Pancreas (tissue), 10 donors: ENCODE measurements around the gene FASTK. TPM values are rescaled to one million over a fixed set of nuclear protein-coding genes. Genes with fewer than 3 reads are reported as not detected.

Source experiments
- ATAC-seq, 4 donors: fragments of 200-7000 bp; cut with Tn5 transposase; one replicate each; pipeline versions ENCODE4 v1.8.0 to v1.9.1; 2020; ENCODE audit warnings: mild to moderate bottlenecking in 4 of 4, moderate library complexity in 4 of 4
- DNase-seq, 6 donors: peaks; one replicate each; pipeline ENCODE4 v3.0.0-alpha.2; 2020
- FAIRE-seq: peaks from 2 replicates; lab custom pipeline; 2012; peaks lifted over from hg19 to GRCh38; lab: Jason Lieb, UNC
- H3K27ac ChIP-seq, 4 donors: fragments of 200-600 bp; sonication (generic); 1 replicate in 3 of 4; 2 replicates in 1 of 4; pipeline versions ENCODE4 v1.5.0 to v1.8.0; 2020
- H3K27me3 ChIP-seq, 4 donors: fragments of 200-600 bp; one replicate each; pipeline ENCODE4 v1.8.0; 2021
- H3K36me3 ChIP-seq, 3 donors: fragments of 200-600 bp; sonication (generic) in 1 of 3; one replicate each; pipeline versions ENCODE4 v1.5.0 to v1.8.0; 2020 to 2021
- H3K4me1 ChIP-seq, 3 donors: fragments of 200-600 bp; one replicate each; pipeline ENCODE4 v1.8.0; 2021
- H3K4me3 ChIP-seq, 4 donors: fragments of 200-600 bp; sonication (generic) in 2 of 4; one replicate each; pipeline versions ENCODE4 v1.5.0 to v1.8.0; 2020 to 2021
- H3K9me3 ChIP-seq, 4 donors: fragments of 200-600 bp; one replicate each; pipeline ENCODE4 v1.8.0; 2021
- CTCF ChIP-seq, 4 donors: fragments of 200-600 bp; sonication (generic) in 3 of 4; IDR thresholded peaks; one replicate each; pipeline versions ENCODE4 v1.5.0 to v1.8.0; 2021; ENCODE audit warnings: antibody characterized with exemption in 4 of 4
- WGBS, 2 donors: extraction: QIAGEN DNeasy Blood & Tissue Kit; methylation state at CpG; one replicate each; pipeline ENCODE4 v1.1.7; 2013; 5-methylcytosine and 5-hydroxymethylcytosine counted together
- intact Hi-C, 3 donors: fragments of 100-400 bp; cut with DNase I; formaldehyde crosslinking; loops; one replicate each; pipeline versions ENCODE4 v1.11.1 to v1.14.2; 2022
- polyA plus RNA-seq, 2 donors: library from polyadenylated mRNA; stranded (reverse); fragments of 200-250 nt; gene quantifications; one replicate each; pipeline ENCODE4 v1.2.3, GENCODE V29; 2013
- total RNA-seq, 6 donors: library from RNA; stranded (reverse); fragmentation: NEBNext Ultra II Directional in 4 of 6; extraction: Animal tissue kit (Norgen Biotek cat#: 25700) in 4 of 6; gene quantifications; one replicate each; pipeline versions ENCODE4 v1.2.1 to v1.2.4, GENCODE V29; 2021 to 2023
- donor health status: healthy with polysubstance abuse.
- donor health status: DM: no; HTN: no; CAD: no; lungs with moderate emphysema.
- donor health status: DM: no; HTN: no; CAD: no.
- donor health status: control.
- donor health status: control.
- donor health status: Bipolar disorder and iron deficiency.
- donor health status: DM: yes; HTN: yes; CAD: no.
- donor health status: DM: no; HTN: no; CAD: no.
- donor health status: DM: no; HTN: no; CAD: no.
- donor health status: DM: yes; HTN: yes; CAD: no.

The FASTK gene
- total and polyA plus RNA-seq, 8 donors, result 23.5 to 265 (median 40.0) TPM

GRCh38 chr7:151124899-151125399 lies 44.3 kb upstream of the FASTK start:
- no peaks in the 10 kb centered on the region for H3K4me1 ChIP-seq
- peak in 1 of 6 donors; percentile 14 for DNase-seq
- H3K4me3 ChIP-seq, result no peak overlapping the region
- peaks cover 0 to 41% (median 8%) of the 10 kb centered on the region in 3 donors for H3K36me3 ChIP-seq
- TF ChIP-seq CTCF (IDR thresholded peaks at IDR 0.05), result no peak
- ATAC-seq, result no peak
- H3K27me3 ChIP-seq, result no peaks in the 10 kb centered on the region
- no peak overlapping the region for H3K27ac ChIP-seq
- intact Hi-C loops, result loop anchor here in 2 of 3 donors (5.0 kb wide), 3 partner anchors 42 to 182 kb away; partner anchors contain the start of gene GBX1 (in 1 of the 2)
- H3K9me3 ChIP-seq, result no peaks in the 10 kb centered on the region
- no peak for FAIRE-seq
- WGBS, 2 donors, result 84 to 90% methylated on average over 14 of the region's 14 CpGs

GRCh38 chr7:151124481-151124880 lies 43.9 kb upstream of the FASTK start:
- TF ChIP-seq CTCF (IDR thresholded peaks at IDR 0.05), result no peak
- FAIRE-seq (no peak), DNase-seq (peak in 2 of 6 donors; percentile 22 to 56), ATAC-seq (no peak)
- peaks cover 0 to 41% (median 13%) of the 10 kb centered on the region in 3 donors for H3K36me3 ChIP-seq
- 80 to 87% methylated on average over 7 of the region's 7 CpGs for WGBS, 2 donors
- H3K4me3 ChIP-seq, result no peak overlapping the region
- no peaks in the 10 kb centered on the region for H3K27me3 ChIP-seq
- no peaks in the 10 kb centered on the region for H3K9me3 ChIP-seq
- no peaks in the 10 kb centered on the region for H3K4me1 ChIP-seq
- no peak overlapping the region for H3K27ac ChIP-seq
- intact Hi-C loops, result loop anchor here in 1 of 3 donors (5.0 kb wide), 2 partner anchors 48 to 183 kb away; no protein-coding TSS in a partner anchor

- Histone ChIP-seq H3K9me3 (no peaks in the 10 kb centered on the region), H3K27me3 (no peaks in the 10 kb centered on the region), H3K4me3 (no peak overlapping the region), H3K4me1 (no peaks in the 10 kb centered on the region), H3K27ac (no peak overlapping the region), H3K36me3 (peaks cover 0 to 41% (median 18%) of the 10 kb centered on the region in 3 donors)
- DNase-seq, result peak; percentile 75 to 93 (median 87)
- intact Hi-C loops, result loop anchor here in 1 of 3 donors (5.0 kb wide), 2 partner anchors 48 to 183 kb away; no protein-coding TSS in a partner anchor
- peak; percentile 95 to 99 (median 96) for TF ChIP-seq CTCF (IDR thresholded peaks at IDR 0.05)
- FAIRE-seq, result no peak
- 40 to 41% methylated on average over 24 of the region's 24 CpGs for WGBS, 2 donors
- ATAC-seq, result peak; percentile 88 to 94 (median 90)
These were observed 43.3 kb upstream of the FASTK start for GRCh38 chr7:151123822-151124464.

- peak in 2 of 4 donors; percentile 1 to 5 for ATAC-seq
- 92 to 94% methylated on average over 50 of the region's 50 CpGs for WGBS, 2 donors
These were observed 42.7 kb upstream of the FASTK start for GRCh38 chr7:151123158-151123821.

More at GRCh38 chr7:151123158-151123821, 42.7 kb upstream of the FASTK start:
- H3K27me3 ChIP-seq, result no peaks in the 10 kb centered on the region
- H3K9me3 ChIP-seq, result no peaks in the 10 kb centered on the region
- H3K4me3 ChIP-seq, result no peak overlapping the region
- intact Hi-C loops, result loop anchor here in 1 of 3 donors (5.0 kb wide), 2 partner anchors 49 to 184 kb away; no protein-coding TSS in a partner anchor
- DNase-seq (peak in 2 of 6 donors; percentile 32 to 71), FAIRE-seq (no peak)
- H3K27ac ChIP-seq, result no peak overlapping the region
- H3K4me1 ChIP-seq, result no peaks in the 10 kb centered on the region
- peaks cover 0 to 42% (median 19%) of the 10 kb centered on the region in 3 donors for H3K36me3 ChIP-seq
- no peak for TF ChIP-seq CTCF (IDR thresholded peaks at IDR 0.05)
